DND-41 (cell line): ENCODE data around the gene TBC1D5.

Source experiments
- ATAC-seq: fragments of 200-7000 bp; cut with Tn5 transposase; 3 replicates; pipeline ENCODE4 v1.9.1; 2021; ENCODE audit warnings: low read depth; ENCODE audit not compliant: insufficient read depth
- DNase-seq: peaks from one replicate; pipeline ENCODE4 v3.0.0-alpha.2; 2020
- H2AFZ ChIP-seq: 2 replicates; pipeline ENCODE4 v1.6.0; 2012; ENCODE audit warnings: low read depth, low read length
- H3K27ac ChIP-seq: 2 replicates; pipeline ENCODE4 v1.5.1; 2012; ENCODE audit warnings: low read length, inconsistent platforms
- H3K27me3 ChIP-seq: fragments of 200-600 bp; sonication (generic); 2 replicates; pipeline ENCODE4 v1.6.0; 2012; ENCODE audit warnings: low read length, mild to moderate bottlenecking, inconsistent platforms; ENCODE audit not compliant: insufficient read depth, poor library complexity
- H3K36me3 ChIP-seq: 2 replicates; pipeline ENCODE4 v1.5.1; 2012; ENCODE audit warnings: low read length, inconsistent platforms; ENCODE audit not compliant: insufficient read depth
- H3K4me1 ChIP-seq: 2 replicates; pipeline ENCODE4 v1.5.1; 2012; ENCODE audit warnings: mild to moderate bottlenecking, low read length; ENCODE audit not compliant: insufficient read depth
- H3K4me2 ChIP-seq: 2 replicates; pipeline ENCODE4 v1.6.0; 2012; ENCODE audit warnings: mild to moderate bottlenecking, moderate library complexity, low read length, inconsistent platforms; ENCODE audit not compliant: insufficient read depth
- H3K4me3 ChIP-seq, 2 experiments: fragments of 200-600 bp in 1 of 2; shearing (Covaris generic) in 1 of 2; 2 replicates each; pipeline ENCODE4 v1.5.1; 2012 to 2016; ENCODE audit warnings: inconsistent platforms in 2 of 2, low read length in 2 of 2, mild to moderate bottlenecking in 2 of 2, low read depth in 1 of 2, moderate library complexity in 1 of 2
- H3K79me2 ChIP-seq: 2 replicates; pipeline ENCODE4 v1.6.0; 2012; ENCODE audit warnings: low read length, inconsistent platforms; ENCODE audit not compliant: insufficient read depth
- H3K9ac ChIP-seq: 2 replicates; pipeline ENCODE4 v1.6.0; 2012; ENCODE audit warnings: low read depth, mild to moderate bottlenecking, inconsistent platforms, low read length, moderate library complexity
- H3K9me3 ChIP-seq: 2 replicates; pipeline ENCODE4 v1.5.1; 2012; ENCODE audit warnings: low read length, moderate library complexity, mild to moderate bottlenecking, inconsistent platforms; ENCODE audit not compliant: insufficient read depth, severe bottlenecking
- H4K20me1 ChIP-seq: 2 replicates; pipeline ENCODE4 v1.6.0; 2012; ENCODE audit warnings: low read length; ENCODE audit not compliant: insufficient read depth
- EZH2 ChIP-seq: IDR thresholded peaks from 3 replicates; pipeline ENCODE4 v1.6.1; 2012; ENCODE audit warnings: borderline replicate concordance, low read depth, mild to moderate bottlenecking, moderate library complexity, low read length, inconsistent platforms; ENCODE audit not compliant: severe bottlenecking
- TF ChIP-seq, protein P1 (sequence below): IDR thresholded peaks from 2 replicates; pipeline ENCODE4 v1.5.1; 2012; ENCODE audit warnings: borderline replicate concordance, low read length, moderate library complexity, mild to moderate bottlenecking; ENCODE audit not compliant: poor library complexity, severe bottlenecking; ENCODE audit errors: extremely low read depth

Gene TBC1D5

GRCh38 chr3:17330660-17331059, 411.8 kb downstream of the TBC1D5 start:
- Histone ChIP-seq H3K4me3 (no peak overlapping the region), H3K9ac (no peak overlapping the region), H4K20me1 (no peaks in the 10 kb centered on the region), H3K4me1 (no peaks in the 10 kb centered on the region), H3K4me2 (no peak overlapping the region), H3K36me3 (peaks cover under 1% of the 10 kb centered on the region; the same call in 1 of the 2 replicates), H3K27me3 (no peaks in the 10 kb centered on the region), H2AFZ (no peak overlapping the region), H3K9me3 (no peaks in the 10 kb centered on the region), H3K27ac (no peak overlapping the region), H3K79me2 (no peaks in the 10 kb centered on the region)
- TF ChIP-seq, protein P1, sequence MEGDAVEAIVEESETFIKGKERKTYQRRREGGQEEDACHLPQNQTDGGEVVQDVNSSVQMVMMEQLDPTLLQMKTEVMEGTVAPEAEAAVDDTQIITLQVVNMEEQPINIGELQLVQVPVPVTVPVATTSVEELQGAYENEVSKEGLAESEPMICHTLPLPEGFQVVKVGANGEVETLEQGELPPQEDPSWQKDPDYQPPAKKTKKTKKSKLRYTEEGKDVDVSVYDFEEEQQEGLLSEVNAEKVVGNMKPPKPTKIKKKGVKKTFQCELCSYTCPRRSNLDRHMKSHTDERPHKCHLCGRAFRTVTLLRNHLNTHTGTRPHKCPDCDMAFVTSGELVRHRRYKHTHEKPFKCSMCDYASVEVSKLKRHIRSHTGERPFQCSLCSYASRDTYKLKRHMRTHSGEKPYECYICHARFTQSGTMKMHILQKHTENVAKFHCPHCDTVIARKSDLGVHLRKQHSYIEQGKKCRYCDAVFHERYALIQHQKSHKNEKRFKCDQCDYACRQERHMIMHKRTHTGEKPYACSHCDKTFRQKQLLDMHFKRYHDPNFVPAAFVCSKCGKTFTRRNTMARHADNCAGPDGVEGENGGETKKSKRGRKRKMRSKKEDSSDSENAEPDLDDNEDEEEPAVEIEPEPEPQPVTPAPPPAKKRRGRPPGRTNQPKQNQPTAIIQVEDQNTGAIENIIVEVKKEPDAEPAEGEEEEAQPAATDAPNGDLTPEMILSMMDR = no peak
- TF ChIP-seq EZH2 = no peak
- no peak for DNase-seq
- ATAC-seq = no peak

- no peak for DNase-seq
- no peak for ATAC-seq
These were observed 412.5 kb downstream of the TBC1D5 start for GRCh38 chr3:17329927-17330326.

DNA sequence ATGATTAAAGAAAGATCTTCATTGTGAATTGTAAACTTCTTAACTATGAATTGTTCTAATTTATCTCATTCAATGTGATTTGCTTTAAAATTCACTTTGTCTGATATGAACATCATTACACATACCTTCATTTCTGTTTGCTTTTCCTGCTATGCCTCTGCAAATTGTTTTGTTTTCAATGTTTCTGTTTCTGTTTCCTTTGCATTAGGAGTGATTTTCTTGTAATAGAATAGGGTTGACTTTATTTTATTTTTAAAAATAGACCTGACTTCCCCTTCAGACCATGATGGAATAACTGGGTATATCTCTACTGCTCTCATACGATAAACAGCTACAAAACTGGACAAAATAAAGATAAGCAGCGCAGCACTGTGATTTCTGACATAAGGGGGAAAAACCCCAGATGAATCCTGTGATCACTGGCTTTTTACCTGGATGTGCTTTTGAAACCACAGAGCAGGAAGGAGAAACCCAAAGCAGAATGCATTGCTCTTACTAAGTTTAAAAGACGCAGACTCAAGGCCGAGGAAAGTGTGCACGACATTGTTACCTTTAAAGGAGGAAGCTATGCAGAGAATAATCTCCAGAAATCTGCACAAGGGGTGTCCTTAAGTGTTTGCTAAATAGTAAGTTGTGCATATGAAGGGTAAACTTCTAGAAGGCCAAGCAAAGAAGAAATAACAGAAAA, 420.2 kb downstream of the TBC1D5 start:
- Histone ChIP-seq H3K9me3 (no peaks in the 10 kb centered on the region), H3K9ac (no peak overlapping the region), H3K4me1 (no peaks in the 10 kb centered on the region), H3K4me2 (no peak overlapping the region), H3K79me2 (no peaks in the 10 kb centered on the region), H3K36me3 (no peaks in the 10 kb centered on the region), H3K27ac (no peak overlapping the region), H3K4me3 (no peak overlapping the region), H4K20me1 (no peaks in the 10 kb centered on the region), H3K27me3 (no peaks in the 10 kb centered on the region), H2AFZ (no peak overlapping the region)
- DNase-seq = no peak
- ATAC-seq = peak; percentile 48; the same call in 1 of the 3 replicates
- TF ChIP-seq EZH2 = no peak
- TF ChIP-seq, protein P1 = no peak

More at GRCh38 chr3:17329927-17330326, 412.5 kb downstream of the TBC1D5 start:
- Histone ChIP-seq H3K36me3 (no peaks in the 10 kb centered on the region), H2AFZ (no peak overlapping the region), H3K4me2 (no peak overlapping the region), H3K27me3 (no peaks in the 10 kb centered on the region), H4K20me1 (no peaks in the 10 kb centered on the region), H3K79me2 (no peaks in the 10 kb centered on the region), H3K27ac (no peak overlapping the region), H3K4me3 (no peak overlapping the region), H3K9me3 (no peaks in the 10 kb centered on the region), H3K9ac (no peak overlapping the region), H3K4me1 (no peaks in the 10 kb centered on the region)
- TF ChIP-seq EZH2 = no peak
- TF ChIP-seq, protein P1 = no peak
